ENCODE results near the gene ITPK1. TPM values are rescaled to one million over a fixed set of nuclear protein-coding genes. Genes with fewer than 3 reads are reported as not detected.

The ITPK1 gene
- total and polyA plus RNA-seq, 2 experiments from 2014 or later: 18.7 to 35.0 TPM

- Histone ChIP-seq H3K79me2 (ENCODE audit: insufficient read depth) (no peaks in the 10 kb centered on the region), H3K27ac (no peak overlapping the region), H3K4me2 (ENCODE audit: unreplicated experiment) (no peak overlapping the region), H3K4me3 (no peak overlapping the region), H4K20me1 (ENCODE audit: insufficient read depth) (no peaks in the 10 kb centered on the region), H3K9ac (no peak overlapping the region), H3F3A (ENCODE audit: insufficient read depth) (no peaks in the 10 kb centered on the region), H3K9me3 (ENCODE audit: low read depth) (no peaks in the 10 kb centered on the region), H2AFZ (no peak overlapping the region), H3K9me2 (ENCODE audit: insufficient read depth) (no peaks in the 10 kb centered on the region), H3K27me3 (replicated peaks; ENCODE audit: insufficient read depth) (no peaks in the 10 kb centered on the region), H3K36me3 (ENCODE audit: low read depth) (no peaks in the 10 kb centered on the region), H3K4me1 (ENCODE audit: insufficient read depth) (peaks cover 8% of the 10 kb centered on the region)
- in situ Hi-C loops (cut with MboI): loop anchor here (10.0 kb wide), 1 partner anchor 176 kb away; no protein-coding TSS in a partner anchor
- TF ChIP-seq EZH2 (IDR thresholded peaks at IDR 0.05; ENCODE audit: insufficient read depth, poor library complexity, severe bottlenecking) (no peak), EZH2phosphoT487 (IDR thresholded peaks at IDR 0.05; ENCODE audit: insufficient read depth, low read depth) (no peak)
- 94 to 95% methylated on average over 20 to 22 of the region's 22 CpGs for WGBS, 2 experiments (ENCODE audit: low coverage in 1 of 2, low lambda C conversion rate in 2 of 2, missing lambda C conversion rate in 2 of 2)
- DNase-seq: no peak
Observed at GRCh38 chr14:92958373-92959188, 157.1 kb downstream of the ITPK1 start.

DNA sequence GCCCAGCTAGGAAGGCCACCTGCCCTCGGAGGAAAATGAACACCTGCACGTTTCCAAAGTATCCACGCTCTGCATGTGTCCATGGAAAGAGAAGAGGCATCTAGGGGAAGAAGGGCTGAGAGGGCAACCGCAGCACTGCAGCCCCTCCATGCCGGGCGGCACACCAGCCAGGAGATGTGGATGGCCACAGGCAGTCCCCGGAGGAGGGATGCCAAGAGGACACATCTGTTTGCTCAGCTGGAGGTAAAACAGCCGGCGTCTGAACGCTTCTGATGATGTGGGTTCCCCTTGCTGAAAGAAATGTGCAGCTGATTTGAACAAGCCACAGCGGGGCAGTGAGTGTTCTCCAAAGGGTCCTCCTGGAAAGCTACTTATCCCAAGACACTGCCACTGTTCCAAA is 158.8 kb downstream of the ITPK1 start:
- Histone ChIP-seq H4K20me1 (ENCODE audit: insufficient read depth) (no peaks in the 10 kb centered on the region), H3K9me2 (ENCODE audit: insufficient read depth) (no peaks in the 10 kb centered on the region), H3K4me2 (ENCODE audit: unreplicated experiment) (no peak overlapping the region), H3K36me3 (ENCODE audit: low read depth) (no peaks in the 10 kb centered on the region), H3K79me2 (ENCODE audit: insufficient read depth) (no peaks in the 10 kb centered on the region), H3K9ac (no peak overlapping the region), H3F3A (ENCODE audit: insufficient read depth) (no peaks in the 10 kb centered on the region), H3K4me3 (no peak overlapping the region), H3K9me3 (ENCODE audit: low read depth) (no peaks in the 10 kb centered on the region), H2AFZ (no peak overlapping the region), H3K27ac (no peak overlapping the region), H3K4me1 (ENCODE audit: insufficient read depth) (peaks cover 8% of the 10 kb centered on the region), H3K27me3 (replicated peaks; ENCODE audit: insufficient read depth) (no peaks in the 10 kb centered on the region)
- WGBS, 2 experiments (ENCODE audit: low coverage in 1 of 2, low lambda C conversion rate in 2 of 2, missing lambda C conversion rate in 2 of 2): 98% methylated on average over 11 of the region's 11 CpGs
- DNase-seq: no peak
- no peak for TF ChIP-seq EZH2 (IDR thresholded peaks at IDR 0.05; ENCODE audit: insufficient read depth, poor library complexity, severe bottlenecking)
- TF ChIP-seq EZH2phosphoT487 (IDR thresholded peaks at IDR 0.05; ENCODE audit: insufficient read depth, low read depth): no peak
- in situ Hi-C loops (cut with MboI): loop anchor here (10.0 kb wide), 1 partner anchor 178 kb away; no protein-coding TSS in a partner anchor

- Histone ChIP-seq H3K36me3 (ENCODE audit: low read depth) (no peaks in the 10 kb centered on the region), H3K9ac (no peak overlapping the region), H4K20me1 (ENCODE audit: insufficient read depth) (no peaks in the 10 kb centered on the region), H3K9me2 (ENCODE audit: insufficient read depth) (no peaks in the 10 kb centered on the region), H3K79me2 (ENCODE audit: insufficient read depth) (no peaks in the 10 kb centered on the region), H3K27ac (no peak overlapping the region), H3K9me3 (ENCODE audit: low read depth) (no peaks in the 10 kb centered on the region), H3K27me3 (replicated peaks; ENCODE audit: insufficient read depth) (no peaks in the 10 kb centered on the region), H3K4me3 (no peak overlapping the region), H3F3A (ENCODE audit: insufficient read depth) (no peaks in the 10 kb centered on the region), H2AFZ (no peak overlapping the region), H3K4me1 (ENCODE audit: insufficient read depth) (no peaks in the 10 kb centered on the region), H3K4me2 (ENCODE audit: unreplicated experiment) (no peak overlapping the region)
- in situ Hi-C loops (cut with MboI): loop anchor here (10.0 kb wide), 1 partner anchor 179 kb away; no protein-coding TSS in a partner anchor
- 95 to 96% methylated on average over 7 of the region's 7 CpGs for WGBS, 2 experiments (ENCODE audit: low coverage in 1 of 2, low lambda C conversion rate in 2 of 2, missing lambda C conversion rate in 2 of 2)
- TF ChIP-seq EZH2phosphoT487 (IDR thresholded peaks at IDR 0.05; ENCODE audit: insufficient read depth, low read depth) (no peak), EZH2 (IDR thresholded peaks at IDR 0.05; ENCODE audit: insufficient read depth, poor library complexity, severe bottlenecking) (no peak)
- no peak for DNase-seq
Observed at GRCh38 chr14:92955381-92955780, 160.3 kb downstream of the ITPK1 start.

DNA sequence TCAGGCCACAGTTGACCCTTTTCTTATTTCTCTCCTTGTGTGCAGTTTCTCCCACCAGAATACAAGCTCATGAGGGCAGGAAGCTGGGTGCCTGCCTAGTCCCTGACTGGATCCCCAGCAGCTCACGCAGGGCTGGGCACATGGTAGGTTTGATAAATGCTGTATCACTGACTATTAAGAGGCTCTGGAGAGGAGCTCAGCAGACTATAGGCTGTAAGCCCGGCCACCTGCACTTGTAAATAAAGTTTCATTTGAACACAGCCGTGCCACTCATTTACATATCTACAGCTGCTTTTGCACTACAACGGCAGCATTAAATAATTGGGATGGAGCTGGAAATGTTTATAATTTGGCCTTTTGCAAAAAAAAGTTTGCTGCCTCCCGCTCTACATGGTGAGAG is 160.8 kb downstream of the ITPK1 start:
- TF ChIP-seq EZH2 (IDR thresholded peaks at IDR 0.05; ENCODE audit: insufficient read depth, poor library complexity, severe bottlenecking) (no peak), EZH2phosphoT487 (IDR thresholded peaks at IDR 0.05; ENCODE audit: insufficient read depth, low read depth) (no peak)
- Histone ChIP-seq H3F3A (ENCODE audit: insufficient read depth) (no peaks in the 10 kb centered on the region), H3K9me3 (ENCODE audit: low read depth) (no peaks in the 10 kb centered on the region), H3K4me3 (no peak overlapping the region), H3K27me3 (replicated peaks; ENCODE audit: insufficient read depth) (no peaks in the 10 kb centered on the region), H2AFZ (no peak overlapping the region), H3K36me3 (ENCODE audit: low read depth) (no peaks in the 10 kb centered on the region), H4K20me1 (ENCODE audit: insufficient read depth) (no peaks in the 10 kb centered on the region), H3K4me1 (ENCODE audit: insufficient read depth) (no peaks in the 10 kb centered on the region), H3K4me2 (ENCODE audit: unreplicated experiment) (no peak overlapping the region), H3K79me2 (ENCODE audit: insufficient read depth) (no peaks in the 10 kb centered on the region), H3K9me2 (ENCODE audit: insufficient read depth) (no peaks in the 10 kb centered on the region), H3K27ac (no peak overlapping the region), H3K9ac (no peak overlapping the region)
- DNase-seq: no peak
- WGBS, 2 experiments (ENCODE audit: low coverage in 1 of 2, low lambda C conversion rate in 2 of 2, missing lambda C conversion rate in 2 of 2): 87 to 88% methylated on average over 5 of the region's 5 CpGs
- in situ Hi-C loops (cut with MboI): loop anchor here (10.0 kb wide), 1 partner anchor 180 kb away; no protein-coding TSS in a partner anchor

All from GM23248 (cell line).